ENCODE results near the gene ATP1A3. TPM values are rescaled to one million over a fixed set of nuclear protein-coding genes. Genes with fewer than 3 reads are reported as not detected.

The ATP1A3 gene
- total RNA-seq, 4 donors from 2014 or later: not detected

DNA sequence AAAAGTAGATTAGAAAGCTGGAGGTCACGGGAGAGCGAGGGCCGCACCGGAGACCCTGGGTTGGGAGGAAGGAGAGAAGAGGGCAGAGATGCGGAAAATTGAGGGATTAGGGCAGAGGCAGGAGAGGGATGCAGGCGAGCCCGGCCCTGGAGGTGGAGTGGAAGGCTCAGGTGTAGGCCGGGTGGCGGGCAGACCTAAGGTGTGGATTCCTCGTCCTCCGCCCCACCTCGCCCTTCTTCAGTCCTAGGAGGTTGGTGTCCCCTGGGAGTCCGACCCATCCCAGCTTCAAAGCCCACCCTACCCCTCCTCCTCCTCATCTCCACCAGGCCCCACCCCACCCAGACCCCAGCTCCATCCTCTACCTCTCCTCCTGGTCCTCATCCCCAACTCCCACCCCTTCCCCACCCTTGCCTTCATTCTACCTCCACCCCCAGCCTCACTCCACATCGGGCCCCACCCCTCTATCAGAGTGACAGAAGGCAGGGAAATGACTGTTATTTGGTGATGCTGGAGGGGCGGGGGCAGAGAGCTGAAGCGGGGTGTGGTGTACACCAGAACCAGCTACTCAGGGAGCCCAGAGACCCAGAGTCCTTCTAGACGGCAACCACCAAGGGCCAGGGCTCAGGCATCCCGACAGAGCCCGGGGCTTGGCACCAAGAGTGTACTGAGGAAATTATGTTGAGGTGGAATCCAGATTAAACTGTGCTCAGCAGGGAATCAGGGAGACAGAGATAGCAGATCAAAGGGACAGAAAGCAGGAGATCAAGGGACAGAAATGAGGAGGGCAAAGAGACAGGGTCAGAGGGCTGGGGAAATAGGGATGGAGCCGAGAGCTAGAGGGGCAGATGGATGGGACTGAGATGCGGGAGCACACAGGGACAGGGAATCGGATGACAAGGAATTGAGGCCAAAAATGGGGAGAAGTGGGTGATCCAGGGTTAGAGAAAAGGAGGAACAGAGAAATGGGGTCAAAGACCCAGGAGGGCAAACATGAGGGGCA, 72.2 kb downstream of the ATP1A3 start:
- TF ChIP-seq, protein P1, sequence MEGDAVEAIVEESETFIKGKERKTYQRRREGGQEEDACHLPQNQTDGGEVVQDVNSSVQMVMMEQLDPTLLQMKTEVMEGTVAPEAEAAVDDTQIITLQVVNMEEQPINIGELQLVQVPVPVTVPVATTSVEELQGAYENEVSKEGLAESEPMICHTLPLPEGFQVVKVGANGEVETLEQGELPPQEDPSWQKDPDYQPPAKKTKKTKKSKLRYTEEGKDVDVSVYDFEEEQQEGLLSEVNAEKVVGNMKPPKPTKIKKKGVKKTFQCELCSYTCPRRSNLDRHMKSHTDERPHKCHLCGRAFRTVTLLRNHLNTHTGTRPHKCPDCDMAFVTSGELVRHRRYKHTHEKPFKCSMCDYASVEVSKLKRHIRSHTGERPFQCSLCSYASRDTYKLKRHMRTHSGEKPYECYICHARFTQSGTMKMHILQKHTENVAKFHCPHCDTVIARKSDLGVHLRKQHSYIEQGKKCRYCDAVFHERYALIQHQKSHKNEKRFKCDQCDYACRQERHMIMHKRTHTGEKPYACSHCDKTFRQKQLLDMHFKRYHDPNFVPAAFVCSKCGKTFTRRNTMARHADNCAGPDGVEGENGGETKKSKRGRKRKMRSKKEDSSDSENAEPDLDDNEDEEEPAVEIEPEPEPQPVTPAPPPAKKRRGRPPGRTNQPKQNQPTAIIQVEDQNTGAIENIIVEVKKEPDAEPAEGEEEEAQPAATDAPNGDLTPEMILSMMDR (IDR thresholded peaks at IDR 0.05; ENCODE audit: low read depth): no peak

DNA sequence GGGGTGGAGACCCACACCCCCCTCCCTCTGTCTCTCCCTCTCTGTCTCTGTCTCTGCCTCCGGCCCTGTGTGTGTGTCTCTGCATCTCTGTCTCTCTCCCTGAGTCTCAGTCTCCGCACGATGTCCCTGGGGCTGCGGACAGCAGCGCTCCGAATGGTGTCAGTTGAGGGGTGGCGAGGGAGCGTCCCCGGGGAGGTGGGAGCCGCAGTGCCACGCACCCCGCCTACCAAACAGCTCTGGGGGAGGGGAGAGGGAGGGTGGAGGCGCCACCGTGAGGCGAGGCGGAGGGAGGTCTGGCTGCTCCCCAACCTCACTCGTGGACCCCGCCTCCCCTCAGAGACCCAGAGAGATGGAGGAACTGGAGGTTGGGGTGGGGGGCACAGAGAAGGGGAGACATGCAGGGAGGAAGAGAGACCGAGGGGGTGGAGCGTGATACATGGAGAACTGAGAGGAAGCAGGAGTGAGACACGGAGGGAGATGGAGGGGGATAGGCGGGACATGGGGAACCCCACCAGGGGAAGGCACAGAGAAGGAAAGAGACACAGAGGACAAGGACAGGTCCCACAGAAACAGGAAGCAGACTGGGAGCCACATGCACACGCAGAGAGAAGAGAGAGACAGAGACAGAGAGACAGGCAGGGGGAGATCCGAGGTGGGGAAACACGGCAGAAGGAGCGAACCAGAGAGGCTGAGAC, 73.0 kb downstream of the ATP1A3 start:
- TF ChIP-seq, protein P1 (IDR thresholded peaks at IDR 0.05; ENCODE audit: low read depth): no peak

DNA sequence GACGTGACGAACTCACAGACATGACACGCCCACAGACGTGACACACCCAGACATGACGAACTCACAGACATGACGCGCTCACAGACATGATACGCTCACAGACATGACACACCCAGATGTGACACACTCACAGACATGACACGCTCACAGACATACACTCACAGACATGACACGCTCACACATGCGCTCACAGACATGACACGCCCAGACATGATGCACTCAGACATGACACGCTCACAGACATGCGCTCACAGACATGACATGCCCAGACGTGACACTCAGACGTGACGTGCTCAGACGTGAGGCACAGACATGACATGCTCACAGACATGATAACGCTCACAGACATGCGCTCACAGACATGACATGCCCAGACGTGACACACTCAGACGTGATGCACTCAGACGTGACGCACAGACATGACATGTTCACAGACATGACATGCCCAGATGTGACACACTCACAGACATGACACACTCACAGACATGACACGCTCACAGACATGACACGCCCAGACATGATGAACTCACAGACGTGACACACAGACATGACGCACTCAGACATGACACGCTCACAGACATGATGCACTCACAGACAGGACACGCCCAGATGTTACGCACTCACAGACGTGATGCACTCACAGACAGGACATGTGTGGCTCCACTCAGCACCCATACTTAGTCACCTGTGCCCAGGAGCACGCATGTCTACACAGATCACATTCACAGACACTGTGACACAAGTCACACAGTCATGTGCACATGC, 73.9 kb downstream of the ATP1A3 start:
- TF ChIP-seq, protein P1 (IDR thresholded peaks at IDR 0.05; ENCODE audit: low read depth): no peak

DNA sequence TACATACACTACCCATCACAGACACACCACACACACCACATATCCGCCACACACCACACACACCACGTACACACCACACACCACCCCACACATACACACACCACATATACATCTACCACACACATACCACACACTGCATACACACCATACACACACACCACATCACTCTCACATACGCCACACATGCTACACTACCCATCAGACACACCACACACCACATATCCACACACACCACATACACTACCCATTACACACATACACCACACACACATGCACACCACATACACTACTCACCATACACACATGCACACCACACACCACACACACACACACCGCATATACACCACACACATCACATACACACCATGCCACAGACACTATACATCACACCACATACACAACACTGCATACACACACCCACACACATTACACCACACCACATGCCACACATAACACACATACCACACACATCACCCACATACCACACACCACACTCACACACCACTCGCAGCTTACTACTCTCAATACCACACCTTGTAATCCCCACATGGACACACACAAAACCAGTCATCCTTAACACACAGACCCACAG, 75.3 kb downstream of the ATP1A3 start:
- TF ChIP-seq, protein P1 (IDR thresholded peaks at IDR 0.05; ENCODE audit: low read depth): no peak

DNA sequence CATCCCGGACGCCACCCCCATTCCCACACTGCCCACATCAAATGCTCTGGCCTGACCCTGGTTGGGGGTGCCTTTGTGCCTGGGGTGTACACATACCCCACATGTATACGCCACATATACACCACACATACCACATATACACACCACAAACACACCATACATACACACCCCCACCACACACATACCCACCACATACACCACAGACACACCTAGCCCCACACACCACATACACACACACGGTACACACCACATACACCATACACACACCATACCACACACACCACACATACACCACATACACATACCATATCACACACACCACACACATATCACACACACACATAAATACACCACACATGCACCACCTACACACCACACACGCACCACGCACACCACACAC, 75.9 kb downstream of the ATP1A3 start:
- TF ChIP-seq, protein P1 (IDR thresholded peaks at IDR 0.05; ENCODE audit: low read depth): no peak

DNA sequence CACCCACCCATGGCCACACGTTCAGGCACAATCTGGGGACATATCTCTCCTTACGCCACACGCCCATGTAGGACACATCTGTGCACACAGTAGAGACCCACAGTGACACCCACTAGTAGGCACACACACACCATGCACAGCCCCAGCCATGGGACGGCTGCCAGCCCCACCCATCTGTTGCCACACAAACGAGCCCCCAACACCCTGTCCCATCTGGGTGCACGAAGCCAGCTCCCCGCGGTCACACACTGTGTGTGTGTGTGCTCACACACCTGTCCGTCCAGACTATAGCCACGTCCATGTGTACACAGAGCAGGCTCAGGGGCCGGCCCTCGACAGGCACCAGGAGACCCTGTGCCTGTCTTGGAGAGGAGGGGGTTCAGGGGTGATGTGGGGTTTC, 76.4 kb downstream of the ATP1A3 start:
- TF ChIP-seq, protein P1 (IDR thresholded peaks at IDR 0.05; ENCODE audit: low read depth): no peak

Other genes starting within 250 kb of the ATP1A3 start
- gene CEACAM6, start 238.7 kb downstream of the ATP1A3 start, total RNA-seq: not detected
- under 1 TPM in 1 of 4 donors, not detected in 3; 0.68 TPM for gene CEACAM3, start 197.6 kb downstream of the ATP1A3 start, total RNA-seq
- not detected for gene LYPD4, start 149.5 kb downstream of the ATP1A3 start, total RNA-seq
- not detected for gene DMRTC2, start 149.2 kb downstream of the ATP1A3 start, total RNA-seq
- gene RPS19, start 134.0 kb downstream of the ATP1A3 start, total RNA-seq: 100 to 1,000 TPM; 653 to 927 (median 891) TPM
- gene CD79A, start 117.0 kb downstream of the ATP1A3 start, total RNA-seq: under 1 TPM in 1 of 4 donors, not detected in 3; 0.51 TPM
- gene ARHGEF1, start 111.0 kb downstream of the ATP1A3 start, total RNA-seq: 100 to 1,000 TPM in 1 of 4 donors, 10 to 100 TPM in 3; 34.1 to 106 (median 53.9) TPM
- under 1 TPM in 1 of 4 donors, not detected in 3; 0.22 TPM for gene ERFL, start 65.8 kb downstream of the ATP1A3 start, total RNA-seq
- gene RABAC1, start 34.9 kb downstream of the ATP1A3 start, total RNA-seq: 100 to 1,000 TPM; 104 to 159 (median 137) TPM
- gene GRIK5, start 76.0 kb upstream of the ATP1A3 start, total RNA-seq: under 1 TPM in 2 of 4 donors, not detected in 2; 0.22 to 0.33 TPM
- gene ZNF574, start 81.9 kb upstream of the ATP1A3 start, total RNA-seq: 10 to 100 TPM in 2 of 4 donors, 1 to 10 TPM in 2; 8.2 to 11.7 (median 9.9) TPM
- gene POU2F2, start 138.2 kb upstream of the ATP1A3 start, total RNA-seq: 1 to 10 TPM in 3 of 4 donors, under 1 TPM in 1; 0.85 to 2.4 (median 1.5) TPM
- gene DEDD2, start 223.4 kb upstream of the ATP1A3 start, total RNA-seq: 10 to 100 TPM; 17.1 to 34.5 (median 27.0) TPM
- 1 to 10 TPM; 3.9 to 9.8 (median 5.8) TPM for gene ZNF526, start 226.1 kb upstream of the ATP1A3 start, total RNA-seq
- 10 to 100 TPM; 16.0 to 22.0 (median 17.1) TPM for gene GSK3A, start 248.4 kb upstream of the ATP1A3 start, total RNA-seq